Subcutaneous abdominal adipose tissue (tissue), 5 donors: ENCODE results near the gene MOV10.

Experiments
- H3K27ac ChIP-seq: one replicate; pipeline ENCODE4 v1.7.0; 2013; ENCODE audit warnings: low read depth, mild to moderate bottlenecking, inconsistent platforms, low read length, moderate library complexity
- H3K27me3 ChIP-seq, 5 donors: one replicate each; pipeline ENCODE4 v1.7.0; 2013; ENCODE audit warnings: low read length in 5 of 5, inconsistent platforms in 1 of 5; ENCODE audit not compliant: control insufficient read depth in 5 of 5, insufficient read depth in 4 of 5
- H3K36me3 ChIP-seq, 5 donors: one replicate each; pipeline ENCODE4 v1.7.0; 2013; ENCODE audit warnings: low read length in 5 of 5; ENCODE audit not compliant: control insufficient read depth in 5 of 5, insufficient read depth in 5 of 5
- H3K4me1 ChIP-seq, 5 donors: one replicate each; pipeline ENCODE4 v1.7.0; 2013; ENCODE audit warnings: low read length in 5 of 5, mild to moderate bottlenecking in 3 of 5, moderate library complexity in 1 of 5; ENCODE audit not compliant: control insufficient read depth in 5 of 5, insufficient read depth in 5 of 5
- H3K4me3 ChIP-seq, 5 donors: one replicate each; pipeline ENCODE4 v1.7.0; 2013; ENCODE audit warnings: low read length in 5 of 5, low read depth in 1 of 5
- H3K9ac ChIP-seq, 5 donors: one replicate each; pipeline ENCODE4 v1.7.0; 2013; ENCODE audit warnings: low read length in 5 of 5, mild to moderate bottlenecking in 4 of 5, moderate library complexity in 3 of 5
- H3K9me3 ChIP-seq, 5 donors: one replicate each; pipeline ENCODE4 v1.7.0; 2013; ENCODE audit warnings: low read length in 5 of 5; ENCODE audit not compliant: control insufficient read depth in 5 of 5
- donor health status: healthy.
- donor health status: healthy.
- donor health status: healthy.
- donor health status: healthy.
- donor health status: healthy.

MOV10 gene, protein sequence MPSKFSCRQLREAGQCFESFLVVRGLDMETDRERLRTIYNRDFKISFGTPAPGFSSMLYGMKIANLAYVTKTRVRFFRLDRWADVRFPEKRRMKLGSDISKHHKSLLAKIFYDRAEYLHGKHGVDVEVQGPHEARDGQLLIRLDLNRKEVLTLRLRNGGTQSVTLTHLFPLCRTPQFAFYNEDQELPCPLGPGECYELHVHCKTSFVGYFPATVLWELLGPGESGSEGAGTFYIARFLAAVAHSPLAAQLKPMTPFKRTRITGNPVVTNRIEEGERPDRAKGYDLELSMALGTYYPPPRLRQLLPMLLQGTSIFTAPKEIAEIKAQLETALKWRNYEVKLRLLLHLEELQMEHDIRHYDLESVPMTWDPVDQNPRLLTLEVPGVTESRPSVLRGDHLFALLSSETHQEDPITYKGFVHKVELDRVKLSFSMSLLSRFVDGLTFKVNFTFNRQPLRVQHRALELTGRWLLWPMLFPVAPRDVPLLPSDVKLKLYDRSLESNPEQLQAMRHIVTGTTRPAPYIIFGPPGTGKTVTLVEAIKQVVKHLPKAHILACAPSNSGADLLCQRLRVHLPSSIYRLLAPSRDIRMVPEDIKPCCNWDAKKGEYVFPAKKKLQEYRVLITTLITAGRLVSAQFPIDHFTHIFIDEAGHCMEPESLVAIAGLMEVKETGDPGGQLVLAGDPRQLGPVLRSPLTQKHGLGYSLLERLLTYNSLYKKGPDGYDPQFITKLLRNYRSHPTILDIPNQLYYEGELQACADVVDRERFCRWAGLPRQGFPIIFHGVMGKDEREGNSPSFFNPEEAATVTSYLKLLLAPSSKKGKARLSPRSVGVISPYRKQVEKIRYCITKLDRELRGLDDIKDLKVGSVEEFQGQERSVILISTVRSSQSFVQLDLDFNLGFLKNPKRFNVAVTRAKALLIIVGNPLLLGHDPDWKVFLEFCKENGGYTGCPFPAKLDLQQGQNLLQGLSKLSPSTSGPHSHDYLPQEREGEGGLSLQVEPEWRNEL

GRCh38 chr1:112674440-112674985, at the start of gene MOV10:
TSS of gene MOV10 (plus strand) at chr1:112674659. CDS start at chr1:112674913, 254 bp downstream.
- Histone ChIP-seq H3K4me1 (peaks cover 0 to 29% (median 22%) of the 10 kb centered on the region in 5 donors), H3K9ac (peak within 1 kb of the TSS; percentile 81 to 94 (median 87)), H3K9me3 (no peaks in the 10 kb centered on the region), H3K27me3 (no peaks in the 10 kb centered on the region), H3K36me3 (peaks cover 13 to 24% (median 20%) of the 10 kb centered on the region in 5 donors), H3K4me3 (peak within 1 kb of the TSS; percentile 90 to 95 (median 93)), H3K27ac (peak within 1 kb of the TSS; percentile 86)

DNA sequence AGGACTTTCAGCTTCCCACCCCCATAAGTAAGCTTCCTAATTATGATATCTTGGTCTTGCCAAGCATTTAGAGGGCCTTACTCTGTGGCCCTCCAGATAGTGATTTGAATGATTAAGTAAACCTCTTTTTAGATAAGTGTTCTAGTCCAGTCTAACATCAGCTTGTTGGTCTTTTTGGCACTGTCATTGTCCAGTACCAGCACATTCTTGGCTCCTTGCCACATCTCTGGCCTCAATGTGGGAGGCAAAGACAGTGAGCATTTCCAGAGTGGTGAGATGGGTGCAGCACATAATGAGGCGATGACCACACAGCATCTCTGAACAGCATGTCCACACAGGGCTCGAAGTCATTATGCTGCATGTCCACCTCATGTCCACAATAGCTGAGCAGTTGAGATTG, 48.8 kb upstream of the MOV10 start:
- H3K9ac ChIP-seq = no peak overlapping the region
- H3K36me3 ChIP-seq = peaks cover 0 to 8% (median 3%) of the 10 kb centered on the region in 5 donors
- H3K9me3 ChIP-seq = no peaks in the 10 kb centered on the region
- H3K4me1 ChIP-seq = peaks cover 0 to 55% (median 51%) of the 10 kb centered on the region in 5 donors
- no peak overlapping the region for H3K4me3 ChIP-seq
- H3K27me3 ChIP-seq = no peaks in the 10 kb centered on the region
- no peak overlapping the region for H3K27ac ChIP-seq

- Histone ChIP-seq H3K9me3 (no peaks in the 10 kb centered on the region), H3K27ac (no peak overlapping the region), H3K9ac (no peak overlapping the region), H3K27me3 (no peaks in the 10 kb centered on the region), H3K4me3 (no peak overlapping the region), H3K36me3 (peaks cover 0 to 9% (median 3%) of the 10 kb centered on the region in 5 donors), H3K4me1 (peaks cover 0 to 50% (median 46%) of the 10 kb centered on the region in 5 donors)
Observed at GRCh38 chr1:112626193-112626592, 48.3 kb upstream of the MOV10 start.

GRCh38 chr1:112626887-112627286, 47.6 kb upstream of the MOV10 start:
- H3K4me1 ChIP-seq = peaks cover 0 to 45% (median 39%) of the 10 kb centered on the region in 5 donors

DNA sequence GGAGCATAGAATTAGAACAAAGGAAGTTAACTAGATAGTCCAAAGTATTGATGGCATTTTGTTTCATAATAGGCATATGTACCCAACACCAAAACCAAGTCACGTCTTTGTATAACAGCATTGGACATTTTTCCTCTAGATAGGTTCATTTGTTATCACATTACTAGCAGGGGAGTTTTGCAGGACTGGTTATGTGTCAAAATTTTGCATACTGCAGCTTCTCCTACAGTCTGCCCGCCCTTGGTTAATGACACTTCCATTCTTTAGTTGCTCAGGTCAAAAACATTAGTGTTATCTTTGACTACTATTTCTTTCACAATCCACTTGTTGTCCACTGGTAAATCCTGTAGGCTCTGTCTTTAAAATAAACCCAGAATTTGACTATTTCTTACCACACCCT, 45.9 kb upstream of the MOV10 start:
- H3K36me3 ChIP-seq = peaks cover 0 to 9% (median 3%) of the 10 kb centered on the region in 5 donors
- H3K9ac ChIP-seq = no peak overlapping the region
- no peak overlapping the region for H3K4me3 ChIP-seq
- no peaks in the 10 kb centered on the region for H3K9me3 ChIP-seq
- H3K4me1 ChIP-seq = peaks cover 0 to 47% (median 33%) of the 10 kb centered on the region in 5 donors
- no peaks in the 10 kb centered on the region for H3K27me3 ChIP-seq
- no peak overlapping the region for H3K27ac ChIP-seq

More at GRCh38 chr1:112626887-112627286, 47.6 kb upstream of the MOV10 start:
- no peaks in the 10 kb centered on the region for H3K27me3 ChIP-seq
- H3K9me3 ChIP-seq = no peaks in the 10 kb centered on the region
- peak overlapping the region; percentile 55 for H3K27ac ChIP-seq
- peaks cover 0 to 9% (median 3%) of the 10 kb centered on the region in 5 donors for H3K36me3 ChIP-seq
- H3K9ac ChIP-seq = no peak overlapping the region
- no peak overlapping the region for H3K4me3 ChIP-seq

DNA sequence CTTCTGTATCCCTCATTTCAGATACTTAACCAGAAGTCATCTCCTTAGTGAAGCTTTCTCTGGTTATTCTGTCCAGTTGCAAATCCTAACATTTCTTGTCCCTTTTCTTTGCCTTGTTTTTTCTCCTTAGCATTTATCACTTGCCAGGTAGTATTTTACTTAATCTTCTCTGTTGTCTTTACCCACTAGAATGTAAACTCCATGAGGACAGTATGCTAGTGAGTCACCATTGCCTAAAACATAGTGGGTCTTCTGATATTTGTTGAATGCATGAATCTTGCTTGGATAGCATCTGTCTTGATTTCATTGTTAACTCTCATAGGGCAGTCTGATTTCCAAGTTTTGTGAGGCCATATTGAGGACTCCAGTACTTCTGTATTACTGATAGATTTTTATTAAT, 45.2 kb upstream of the MOV10 start:
- no peak overlapping the region for H3K9ac ChIP-seq
- H3K9me3 ChIP-seq = no peaks in the 10 kb centered on the region
- peaks cover 0 to 52% (median 35%) of the 10 kb centered on the region in 5 donors for H3K4me1 ChIP-seq
- H3K27ac ChIP-seq = no peak overlapping the region
- no peak overlapping the region for H3K4me3 ChIP-seq
- peaks cover 0 to 9% (median 3%) of the 10 kb centered on the region in 5 donors for H3K36me3 ChIP-seq
- no peaks in the 10 kb centered on the region for H3K27me3 ChIP-seq

DNA sequence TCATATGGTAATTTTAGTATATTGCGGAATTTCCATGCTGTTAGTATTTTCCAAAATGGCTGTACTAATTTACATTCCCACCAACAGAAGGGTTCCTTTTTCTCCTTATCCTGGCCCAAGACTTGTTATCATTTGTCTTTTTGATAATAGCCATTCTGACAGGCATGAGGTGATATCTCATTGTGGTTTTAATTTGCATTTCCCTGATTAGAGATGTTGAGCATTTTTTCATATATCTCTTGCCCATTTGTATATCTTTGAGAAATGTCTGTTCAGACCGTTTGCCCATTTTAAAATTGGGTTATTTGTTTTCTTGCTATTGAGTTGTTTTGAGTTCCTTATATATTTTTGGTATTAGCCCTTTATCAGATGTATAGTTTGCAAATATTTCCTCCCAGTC, 40.8 kb upstream of the MOV10 start:
- Histone ChIP-seq H3K27ac (no peak overlapping the region), H3K4me1 (peaks cover 0 to 44% (median 25%) of the 10 kb centered on the region in 5 donors), H3K9me3 (no peaks in the 10 kb centered on the region), H3K27me3 (no peaks in the 10 kb centered on the region), H3K4me3 (no peak overlapping the region), H3K36me3 (peaks cover 0 to 2% (median 0%) of the 10 kb centered on the region in 5 donors), H3K9ac (no peak overlapping the region)

DNA sequence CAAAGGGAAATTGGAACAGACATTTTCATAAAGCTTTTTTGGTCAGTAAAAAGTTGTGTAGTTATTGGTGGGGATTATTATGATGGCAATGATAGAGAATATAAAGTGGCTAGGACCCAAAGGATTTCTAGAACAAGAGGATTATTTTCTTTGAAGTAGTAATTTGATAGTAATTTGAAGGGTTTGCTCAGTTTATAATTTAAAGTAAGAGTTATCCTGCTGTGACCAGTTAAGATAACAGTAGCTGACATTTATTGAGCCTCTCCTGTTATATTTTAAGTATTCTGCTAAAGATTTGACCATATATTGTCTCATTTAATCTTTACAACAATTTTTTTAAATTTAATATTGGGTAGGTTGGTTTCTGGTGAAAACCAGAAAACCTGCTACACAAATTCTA, 40.1 kb upstream of the MOV10 start:
- no peaks in the 10 kb centered on the region for H3K27me3 ChIP-seq
- H3K4me3 ChIP-seq = no peak overlapping the region
- H3K36me3 ChIP-seq = peaks cover 0 to 2% (median 0%) of the 10 kb centered on the region in 5 donors
- H3K9me3 ChIP-seq = no peaks in the 10 kb centered on the region
- no peak overlapping the region for H3K27ac ChIP-seq
- no peak overlapping the region for H3K9ac ChIP-seq
- H3K4me1 ChIP-seq = peaks cover 0 to 40% (median 22%) of the 10 kb centered on the region in 5 donors

DNA sequence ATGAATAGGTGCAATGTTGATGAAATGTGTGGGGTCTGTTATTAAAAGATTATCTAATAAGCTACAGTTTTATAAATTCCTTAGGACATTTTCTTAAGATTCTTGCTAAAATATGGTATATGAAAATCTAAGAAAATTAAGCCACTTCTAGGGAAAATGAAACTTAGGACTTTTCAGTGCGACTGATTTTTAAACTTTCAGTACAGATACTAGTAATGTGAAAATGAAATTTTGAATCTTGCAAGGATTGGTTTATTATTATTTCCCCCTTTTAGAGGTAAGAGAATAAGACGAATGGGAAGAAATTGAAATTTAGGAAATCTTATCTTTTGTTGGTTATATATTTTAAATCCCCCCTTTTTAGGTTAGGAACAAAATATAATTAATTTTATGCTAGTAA, 38.4 kb upstream of the MOV10 start:
- Histone ChIP-seq H3K4me3 (no peak overlapping the region), H3K27me3 (no peaks in the 10 kb centered on the region), H3K36me3 (no peaks in the 10 kb centered on the region), H3K9ac (no peak overlapping the region), H3K4me1 (peaks cover 0 to 33% (median 18%) of the 10 kb centered on the region in 5 donors), H3K9me3 (no peaks in the 10 kb centered on the region), H3K27ac (no peak overlapping the region)
